ENCODE measurements around the gene MS4A10. TPM values are rescaled to one million over a fixed set of nuclear protein-coding genes. Genes with fewer than 3 reads are reported as not detected.

Gene MS4A10
- total and polyA plus RNA-seq, 9 of the 15 experiments (the other 6 are each of a cell fraction or from before 2014, with no cell fraction given), result not detected

DNA sequence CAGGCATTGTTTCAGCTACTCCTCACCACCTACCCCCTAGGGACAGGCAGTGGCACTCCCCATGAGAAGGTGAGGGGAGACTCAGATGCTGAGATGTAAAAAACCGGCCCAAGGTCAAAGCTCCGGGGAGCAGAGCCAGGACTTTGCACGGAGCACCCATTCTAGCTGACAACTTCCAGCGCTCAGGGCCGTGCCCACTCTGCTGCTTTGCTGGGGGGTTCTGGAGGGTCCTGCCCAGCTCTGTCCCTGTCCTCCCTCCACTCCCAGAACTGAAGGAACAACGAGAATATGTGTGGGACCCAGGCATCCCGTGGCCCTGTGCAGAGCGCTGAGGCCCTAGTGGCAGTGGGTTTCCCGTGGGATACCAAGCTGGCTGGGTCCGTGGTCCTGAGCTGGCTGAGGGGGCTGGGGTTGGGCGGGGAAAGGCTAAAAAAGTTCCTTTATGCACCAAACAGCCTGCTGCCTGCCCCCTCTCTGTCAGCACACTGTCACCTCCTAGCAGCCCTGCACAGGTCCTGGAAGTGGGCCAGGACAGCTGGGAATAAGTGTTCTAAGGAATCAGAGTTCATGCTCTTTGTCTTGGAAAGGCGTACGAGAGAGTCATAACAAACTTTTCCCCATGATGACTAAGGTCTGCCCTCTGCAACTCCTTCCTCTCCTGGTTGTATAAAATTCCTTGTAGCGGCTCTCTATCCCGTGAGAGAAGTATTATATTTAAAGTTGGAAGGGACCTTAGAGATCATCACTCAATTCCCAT lies 1.9 kb downstream of the MS4A10 start:
- Histone ChIP-seq H3K4me1 (replicated peaks in 1 of 2; ENCODE audit: control insufficient read depth in 2 of 2, insufficient read depth in 2 of 2, low read length in 2 of 2) (no peaks in the 10 kb centered on the region), H3K9ac (ENCODE audit: insufficient read depth in 1 of 2, low read depth in 2 of 2, low read length in 2 of 2) (no peak overlapping the region), H3K4me3 (no peak overlapping the region), H3K4me2 (ENCODE audit: insufficient read depth, low read length) (no peak overlapping the region), H3K27me3 (ENCODE audit: control insufficient read depth in 2 of 2, insufficient read depth in 2 of 2, low read length in 2 of 2) (peaks cover 0 to 28% of the 10 kb centered on the region in 2 experiments; a peak in 2 of 5 replicates), H2AFZ (ENCODE audit: low read depth, low read length) (no peak overlapping the region), H4K20me1 (replicated peaks; ENCODE audit: control insufficient read depth, insufficient read depth, low read length) (no peaks in the 10 kb centered on the region), H3K9me3 (replicated peaks; ENCODE audit: control insufficient read depth, insufficient read depth, low read depth, low read length) (no peaks in the 10 kb centered on the region), H3K36me3 (ENCODE audit: control insufficient read depth, insufficient read depth, low read length) (no peaks in the 10 kb centered on the region), H3K27ac (ENCODE audit: extremely low read depth, low read depth, low read length) (no peak overlapping the region), H3K9me1 (ENCODE audit: control insufficient read depth, insufficient read depth, low read length) (no peaks in the 10 kb centered on the region), H3K79me2 (ENCODE audit: control insufficient read depth, insufficient read depth, low read length) (no peaks in the 10 kb centered on the region)
- WGBS (ENCODE audit: insufficient coverage, low coverage, missing lambda C conversion rate), result 13% methylated on average over 14 of the region's 15 CpGs
- TF ChIP-seq, protein P1, sequence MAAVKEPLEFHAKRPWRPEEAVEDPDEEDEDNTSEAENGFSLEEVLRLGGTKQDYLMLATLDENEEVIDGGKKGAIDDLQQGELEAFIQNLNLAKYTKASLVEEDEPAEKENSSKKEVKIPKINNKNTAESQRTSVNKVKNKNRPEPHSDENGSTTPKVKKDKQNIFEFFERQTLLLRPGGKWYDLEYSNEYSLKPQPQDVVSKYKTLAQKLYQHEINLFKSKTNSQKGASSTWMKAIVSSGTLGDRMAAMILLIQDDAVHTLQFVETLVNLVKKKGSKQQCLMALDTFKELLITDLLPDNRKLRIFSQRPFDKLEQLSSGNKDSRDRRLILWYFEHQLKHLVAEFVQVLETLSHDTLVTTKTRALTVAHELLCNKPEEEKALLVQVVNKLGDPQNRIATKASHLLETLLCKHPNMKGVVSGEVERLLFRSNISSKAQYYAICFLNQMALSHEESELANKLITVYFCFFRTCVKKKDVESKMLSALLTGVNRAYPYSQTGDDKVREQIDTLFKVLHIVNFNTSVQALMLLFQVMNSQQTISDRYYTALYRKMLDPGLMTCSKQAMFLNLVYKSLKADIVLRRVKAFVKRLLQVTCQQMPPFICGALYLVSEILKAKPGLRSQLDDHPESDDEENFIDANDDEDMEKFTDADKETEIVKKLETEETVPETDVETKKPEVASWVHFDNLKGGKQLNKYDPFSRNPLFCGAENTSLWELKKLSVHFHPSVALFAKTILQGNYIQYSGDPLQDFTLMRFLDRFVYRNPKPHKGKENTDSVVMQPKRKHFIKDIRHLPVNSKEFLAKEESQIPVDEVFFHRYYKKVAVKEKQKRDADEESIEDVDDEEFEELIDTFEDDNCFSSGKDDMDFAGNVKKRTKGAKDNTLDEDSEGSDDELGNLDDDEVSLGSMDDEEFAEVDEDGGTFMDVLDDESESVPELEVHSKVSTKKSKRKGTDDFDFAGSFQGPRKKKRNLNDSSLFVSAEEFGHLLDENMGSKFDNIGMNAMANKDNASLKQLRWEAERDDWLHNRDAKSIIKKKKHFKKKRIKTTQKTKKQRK (IDR thresholded peaks at IDR 0.05; ENCODE audit: borderline replicate concordance, low read depth, low read length), result no peak
- no peak for TF ChIP-seq SRSF1 (IDR thresholded peaks at IDR 0.05; ENCODE audit: low read depth, low read length)
- no peak for TF ChIP-seq RBM25 (IDR thresholded peaks at IDR 0.05; ENCODE audit: low read depth, low read length, severe bottlenecking)
- TF ChIP-seq ZNF408 (CRISPR knock-in tag; IDR thresholded peaks at IDR 0.05; ENCODE audit: low read depth), result no peak
- no peak for TF ChIP-seq PHB (CRISPR knock-in tag; IDR thresholded peaks at IDR 0.05)
- no peak for TF ChIP-seq CBFB (CRISPR knock-in tag; IDR thresholded peaks at IDR 0.05)
- TF ChIP-seq MED1 (CRISPR knock-in tag; IDR thresholded peaks at IDR 0.05; ENCODE audit: borderline replicate concordance), result no peak
- TF ChIP-seq, protein P2, sequence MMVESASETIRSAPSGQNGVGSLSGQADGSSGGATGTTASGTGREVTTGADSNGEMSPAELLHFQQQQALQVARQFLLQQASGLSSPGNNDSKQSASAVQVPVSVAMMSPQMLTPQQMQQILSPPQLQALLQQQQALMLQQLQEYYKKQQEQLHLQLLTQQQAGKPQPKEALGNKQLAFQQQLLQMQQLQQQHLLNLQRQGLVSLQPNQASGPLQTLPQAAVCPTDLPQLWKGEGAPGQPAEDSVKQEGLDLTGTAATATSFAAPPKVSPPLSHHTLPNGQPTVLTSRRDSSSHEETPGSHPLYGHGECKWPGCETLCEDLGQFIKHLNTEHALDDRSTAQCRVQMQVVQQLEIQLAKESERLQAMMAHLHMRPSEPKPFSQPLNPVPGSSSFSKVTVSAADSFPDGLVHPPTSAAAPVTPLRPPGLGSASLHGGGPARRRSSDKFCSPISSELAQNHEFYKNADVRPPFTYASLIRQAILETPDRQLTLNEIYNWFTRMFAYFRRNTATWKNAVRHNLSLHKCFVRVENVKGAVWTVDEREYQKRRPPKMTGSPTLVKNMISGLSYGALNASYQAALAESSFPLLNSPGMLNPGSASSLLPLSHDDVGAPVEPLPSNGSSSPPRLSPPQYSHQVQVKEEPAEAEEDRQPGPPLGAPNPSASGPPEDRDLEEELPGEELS (CRISPR knock-in tag; IDR thresholded peaks at IDR 0.05; ENCODE audit: borderline replicate concordance), result no peak
- ChIA-PET POLR2A (interaction anchor here (0.8 kb wide), 1 partner anchor 22 kb away, joined by 7 read pairs; no protein-coding TSS in a partner anchor), CTCF (ENCODE audit: low intra/inter-chr PET ratio) (no interaction called here)
- intact Hi-C loops (cut with micrococcal nuclease), result no loop called here
- BruUV-seq (replicated peaks), result no TSS peak
- DNase-seq (ENCODE audit: extremely low read depth in 1 of 4, low spot score in 3 of 4) (no peak), ATAC-seq (no peak), FAIRE-seq (no peak)
- in situ Hi-C loops (cut with MboI), result no loop called here
